ENCODE data around the gene RBM42. TPM values are rescaled to one million over a fixed set of nuclear protein-coding genes. Genes with fewer than 3 reads are reported as not detected.

The RBM42 gene, protein sequence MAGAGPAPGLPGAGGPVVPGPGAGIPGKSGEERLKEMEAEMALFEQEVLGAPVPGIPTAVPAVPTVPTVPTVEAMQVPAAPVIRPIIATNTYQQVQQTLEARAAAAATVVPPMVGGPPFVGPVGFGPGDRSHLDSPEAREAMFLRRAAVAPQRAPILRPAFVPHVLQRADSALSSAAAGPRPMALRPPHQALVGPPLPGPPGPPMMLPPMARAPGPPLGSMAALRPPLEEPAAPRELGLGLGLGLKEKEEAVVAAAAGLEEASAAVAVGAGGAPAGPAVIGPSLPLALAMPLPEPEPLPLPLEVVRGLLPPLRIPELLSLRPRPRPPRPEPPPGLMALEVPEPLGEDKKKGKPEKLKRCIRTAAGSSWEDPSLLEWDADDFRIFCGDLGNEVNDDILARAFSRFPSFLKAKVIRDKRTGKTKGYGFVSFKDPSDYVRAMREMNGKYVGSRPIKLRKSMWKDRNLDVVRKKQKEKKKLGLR
- 220 TPM for polyA plus RNA-seq (2012; ENCODE audit: insufficient read depth, insufficient read length, low read depth)

DNA sequence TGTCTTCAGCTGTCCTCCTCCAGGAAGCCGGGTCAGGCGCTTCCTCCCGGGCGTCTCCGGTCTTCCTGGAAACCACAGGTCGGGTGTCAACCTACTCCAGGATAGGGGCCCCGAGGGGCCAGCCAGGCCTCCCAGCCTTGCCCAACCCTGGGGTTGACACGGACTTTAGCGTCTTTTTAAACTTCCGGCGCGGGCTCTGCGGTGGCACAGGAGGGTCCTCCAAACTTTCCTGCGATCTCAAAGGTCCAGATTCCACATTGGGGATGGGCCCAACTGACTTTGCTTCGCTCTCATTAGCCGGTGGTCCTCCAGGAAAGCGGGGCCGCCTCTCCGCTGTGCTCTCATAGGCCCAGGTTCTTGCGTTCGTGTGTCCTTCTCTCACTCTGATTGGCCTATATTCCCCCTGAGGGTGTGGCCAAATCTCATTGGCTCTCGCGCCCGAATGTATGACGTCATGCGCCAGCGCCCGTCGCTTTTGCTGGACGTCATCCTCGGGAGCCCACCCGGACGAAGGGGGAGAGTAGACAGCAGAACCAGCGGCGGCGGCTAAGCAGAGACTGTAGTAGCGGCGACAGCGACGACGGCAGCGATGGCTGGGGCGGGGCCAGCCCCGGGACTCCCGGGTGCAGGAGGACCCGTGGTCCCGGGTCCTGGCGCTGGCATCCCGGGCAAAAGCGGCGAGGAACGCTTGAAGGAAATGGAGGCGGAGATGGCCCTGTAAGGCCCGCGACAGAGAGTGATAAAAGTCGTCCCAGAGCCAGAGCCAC lies at the start of gene RBM42:
Gene RBM42 (plus strand): TSS at position 472 of the 767 bp plus-strand sequence. CDS start 118 bp downstream, at position 590.
- TF ChIP-seq, protein P1, sequence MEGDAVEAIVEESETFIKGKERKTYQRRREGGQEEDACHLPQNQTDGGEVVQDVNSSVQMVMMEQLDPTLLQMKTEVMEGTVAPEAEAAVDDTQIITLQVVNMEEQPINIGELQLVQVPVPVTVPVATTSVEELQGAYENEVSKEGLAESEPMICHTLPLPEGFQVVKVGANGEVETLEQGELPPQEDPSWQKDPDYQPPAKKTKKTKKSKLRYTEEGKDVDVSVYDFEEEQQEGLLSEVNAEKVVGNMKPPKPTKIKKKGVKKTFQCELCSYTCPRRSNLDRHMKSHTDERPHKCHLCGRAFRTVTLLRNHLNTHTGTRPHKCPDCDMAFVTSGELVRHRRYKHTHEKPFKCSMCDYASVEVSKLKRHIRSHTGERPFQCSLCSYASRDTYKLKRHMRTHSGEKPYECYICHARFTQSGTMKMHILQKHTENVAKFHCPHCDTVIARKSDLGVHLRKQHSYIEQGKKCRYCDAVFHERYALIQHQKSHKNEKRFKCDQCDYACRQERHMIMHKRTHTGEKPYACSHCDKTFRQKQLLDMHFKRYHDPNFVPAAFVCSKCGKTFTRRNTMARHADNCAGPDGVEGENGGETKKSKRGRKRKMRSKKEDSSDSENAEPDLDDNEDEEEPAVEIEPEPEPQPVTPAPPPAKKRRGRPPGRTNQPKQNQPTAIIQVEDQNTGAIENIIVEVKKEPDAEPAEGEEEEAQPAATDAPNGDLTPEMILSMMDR (IDR thresholded peaks at IDR 0.05; ENCODE audit: low read depth, low read length): no peak
- Histone ChIP-seq H3K4me1 (no peaks in the 10 kb centered on the region), H3K27me3 (no peaks in the 10 kb centered on the region), H3K36me3 (peaks cover 11% of the 10 kb centered on the region), H3K4me3 (ENCODE audit: low read depth, low read length) (peak within 1 kb of the TSS; percentile 97), H3K9me3 (no peaks in the 10 kb centered on the region)
- DNase-seq: peak; percentile 98

DNA sequence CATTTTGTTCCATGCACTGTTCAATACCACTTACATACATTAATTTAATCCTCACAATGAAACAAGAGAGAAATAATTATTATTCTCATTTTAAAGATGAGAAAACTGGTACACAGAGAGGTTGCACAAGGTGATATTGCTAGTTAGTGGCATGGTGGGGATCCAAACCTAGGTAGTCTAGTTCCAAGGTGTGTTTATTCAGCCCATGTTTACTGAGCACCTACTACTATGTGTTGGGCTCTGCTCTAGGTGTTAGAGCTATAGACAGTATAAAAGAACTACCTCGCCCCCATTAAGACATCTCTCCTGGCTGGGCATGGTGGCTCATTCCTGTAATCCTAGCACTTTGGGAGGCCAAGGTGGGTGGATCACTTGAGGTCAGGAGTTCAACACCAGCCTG lies 46.1 kb upstream of the RBM42 start:
- DNase-seq: no peak
- TF ChIP-seq, protein P1 (IDR thresholded peaks at IDR 0.05; ENCODE audit: low read depth, low read length): no peak
- Histone ChIP-seq H3K4me1 (no peaks in the 10 kb centered on the region), H3K27me3 (peaks cover 7% of the 10 kb centered on the region; the same call in 1 of the 2 replicates), H3K4me3 (ENCODE audit: low read depth, low read length) (no peak overlapping the region), H3K9me3 (no peaks in the 10 kb centered on the region; the same call in 1 of the 2 replicates), H3K36me3 (no peaks in the 10 kb centered on the region)

DNA sequence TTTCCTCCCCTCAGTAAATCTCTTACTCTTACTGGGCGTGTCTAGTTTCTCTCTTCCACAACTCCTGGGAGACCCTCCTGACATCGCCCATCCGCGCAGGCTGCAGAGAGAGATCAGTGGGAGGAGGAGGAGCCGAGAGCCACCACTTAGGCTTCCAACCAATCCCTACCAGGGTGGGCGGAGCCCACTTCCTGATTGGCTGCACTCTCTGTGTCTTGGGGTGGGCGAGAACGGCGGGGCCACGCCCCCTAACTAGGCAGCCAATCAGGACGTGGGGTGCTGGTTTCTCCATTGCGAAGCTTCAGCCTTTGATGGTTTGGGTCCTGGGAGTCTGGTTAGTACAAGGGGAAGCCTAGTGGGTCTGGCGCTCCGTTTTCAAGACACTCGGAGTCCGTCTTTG lies 43.0 kb upstream of the RBM42 start, which contains the start of gene PMIS2:
Gene PMIS2 (plus strand): TSS at position 326 of the 400 bp plus-strand sequence. CDS start 87 bp downstream, outside the sequence.
- H3K27me3 ChIP-seq: 0 out of 2 replicates have a peak, but pooled peaks cover 3% of the 10 kb centered on the region
- H3K9me3 ChIP-seq: no peaks in the 10 kb centered on the region
- peak; percentile 95 for DNase-seq
- H3K36me3 ChIP-seq: no peaks in the 10 kb centered on the region
- H3K4me3 ChIP-seq (ENCODE audit: low read depth, low read length): peak within 1 kb of the TSS; percentile 23; the same call in 1 of the 2 replicates
- H3K4me1 ChIP-seq: no peaks in the 10 kb centered on the region
- TF ChIP-seq, protein P1 (IDR thresholded peaks at IDR 0.05; ENCODE audit: low read depth, low read length): no peak

DNA sequence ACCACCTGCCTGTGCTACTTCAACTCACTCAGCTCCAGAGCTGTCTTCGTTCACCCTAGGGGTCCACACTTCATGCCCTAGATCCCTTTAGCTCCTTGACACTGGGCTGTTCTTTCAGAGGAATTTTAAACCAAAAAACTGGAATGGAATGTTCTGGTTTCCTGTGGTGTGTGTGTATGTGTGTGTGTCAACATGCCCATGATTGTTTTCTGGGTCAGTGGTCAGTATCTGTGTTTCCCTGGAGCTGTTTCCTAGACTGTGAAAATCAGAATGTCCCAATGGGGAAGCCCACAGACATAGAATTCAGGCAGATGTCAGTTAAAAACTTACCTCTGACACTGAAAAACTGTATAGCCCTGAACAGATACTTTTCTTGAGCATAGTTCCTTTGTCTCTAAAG lies 41.5 kb upstream of the RBM42 start:
- no peaks in the 10 kb centered on the region for H3K4me1 ChIP-seq
- H3K27me3 ChIP-seq: 0 out of 2 replicates have a peak, but pooled peaks cover 3% of the 10 kb centered on the region
- H3K36me3 ChIP-seq: no peaks in the 10 kb centered on the region
- TF ChIP-seq, protein P1 (IDR thresholded peaks at IDR 0.05; ENCODE audit: low read depth, low read length): no peak
- no peak for DNase-seq
- no peak overlapping the region for H3K4me3 ChIP-seq (ENCODE audit: low read depth, low read length)
- H3K9me3 ChIP-seq: no peaks in the 10 kb centered on the region

DNA sequence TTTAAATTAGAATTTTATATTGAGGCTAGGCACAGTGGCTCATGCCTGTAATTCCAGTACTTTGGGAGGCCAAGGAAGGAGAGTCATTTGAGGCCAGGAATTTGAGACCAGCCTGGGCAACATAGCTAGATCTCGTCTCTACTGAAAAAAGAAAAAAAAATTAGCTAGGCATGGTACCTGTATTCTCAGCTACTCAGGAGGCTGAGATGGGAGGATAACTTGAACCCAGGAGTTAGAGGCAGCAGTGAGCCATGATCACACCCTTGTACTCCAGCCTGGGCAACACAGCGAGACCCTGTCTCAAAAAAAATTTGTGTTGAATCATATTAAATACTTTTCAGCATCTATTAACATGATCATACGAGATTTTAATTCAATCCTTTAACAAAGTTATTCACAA lies 38.0 kb upstream of the RBM42 start:
- H3K4me3 ChIP-seq (ENCODE audit: low read depth, low read length): no peak overlapping the region
- DNase-seq: no peak
- no peaks in the 10 kb centered on the region for H3K9me3 ChIP-seq
- H3K27me3 ChIP-seq: no peaks in the 10 kb centered on the region
- TF ChIP-seq, protein P1 (IDR thresholded peaks at IDR 0.05; ENCODE audit: low read depth, low read length): no peak
- no peaks in the 10 kb centered on the region for H3K4me1 ChIP-seq
- no peaks in the 10 kb centered on the region for H3K36me3 ChIP-seq
